OCI-LY7 (cell line): Measurements from ENCODE around the gene EMC6.

ENCODE experiments used
- EZH2phosphoT487 ChIP-seq: fragments of 200-600 bp; sonication (generic); IDR thresholded peaks from 2 replicates; pipeline ENCODE4 v1.6.1; 2018; ENCODE audit warnings: low read depth, borderline replicate concordance, mild to moderate bottlenecking, mixed run types, antibody characterized with exemption, low read length, moderate library complexity, mixed read lengths
- TF ChIP-seq, protein P1 (sequence below): fragments of 200-600 bp; sonication (generic); conservative IDR thresholded peaks from 2 replicates; pipeline ENCODE4 v1.5.1; 2014; ENCODE audit warnings: mild to moderate bottlenecking, antibody characterized with exemption, low read length, moderate library complexity, mixed read lengths

DNA sequence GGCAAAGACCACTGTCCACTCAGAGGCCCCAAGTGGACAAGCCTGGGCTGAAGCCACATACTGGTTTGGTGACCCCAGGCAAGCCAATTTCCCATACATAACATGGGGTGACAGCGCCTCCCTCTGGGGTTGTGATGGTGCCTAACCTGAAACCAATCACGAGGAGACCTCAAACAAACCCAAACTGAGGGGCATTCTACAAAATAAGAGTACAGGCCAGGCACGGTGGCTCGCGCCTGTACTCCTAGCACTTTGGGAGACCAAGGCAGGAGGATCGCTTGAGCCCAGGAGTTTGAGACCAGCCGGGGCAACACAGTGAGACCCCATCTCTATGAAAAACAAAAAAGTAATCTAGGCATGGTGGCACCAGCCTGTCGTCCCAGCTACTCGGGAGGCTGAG, 23.7 kb downstream of the EMC6 start:
- TF ChIP-seq, protein P1, sequence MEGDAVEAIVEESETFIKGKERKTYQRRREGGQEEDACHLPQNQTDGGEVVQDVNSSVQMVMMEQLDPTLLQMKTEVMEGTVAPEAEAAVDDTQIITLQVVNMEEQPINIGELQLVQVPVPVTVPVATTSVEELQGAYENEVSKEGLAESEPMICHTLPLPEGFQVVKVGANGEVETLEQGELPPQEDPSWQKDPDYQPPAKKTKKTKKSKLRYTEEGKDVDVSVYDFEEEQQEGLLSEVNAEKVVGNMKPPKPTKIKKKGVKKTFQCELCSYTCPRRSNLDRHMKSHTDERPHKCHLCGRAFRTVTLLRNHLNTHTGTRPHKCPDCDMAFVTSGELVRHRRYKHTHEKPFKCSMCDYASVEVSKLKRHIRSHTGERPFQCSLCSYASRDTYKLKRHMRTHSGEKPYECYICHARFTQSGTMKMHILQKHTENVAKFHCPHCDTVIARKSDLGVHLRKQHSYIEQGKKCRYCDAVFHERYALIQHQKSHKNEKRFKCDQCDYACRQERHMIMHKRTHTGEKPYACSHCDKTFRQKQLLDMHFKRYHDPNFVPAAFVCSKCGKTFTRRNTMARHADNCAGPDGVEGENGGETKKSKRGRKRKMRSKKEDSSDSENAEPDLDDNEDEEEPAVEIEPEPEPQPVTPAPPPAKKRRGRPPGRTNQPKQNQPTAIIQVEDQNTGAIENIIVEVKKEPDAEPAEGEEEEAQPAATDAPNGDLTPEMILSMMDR = peak; percentile 64
- TF ChIP-seq EZH2phosphoT487 = no peak
